LNCaP clone FGC (cell line): Measurements from ENCODE around the gene LIN28B.
"Not testable (repeated sequence)": the region's sequence is repeated elsewhere in the genome, so short reads cannot be mapped to it uniquely, and the experiment has no call there.

Experiments
- DNase-seq: peaks from one replicate; pipeline ENCODE4 v3.0.0-alpha.2; 2011; ENCODE audit warnings: low read depth
- H3K4me3 ChIP-seq: 2 replicates; pipeline ENCODE4 v1.5.1; 2011; ENCODE audit warnings: mild to moderate bottlenecking, low read depth, low read length, control low read depth
- CTCF ChIP-seq: IDR thresholded peaks from 2 replicates; pipeline ENCODE4 v1.5.1; 2012; ENCODE audit warnings: mild to moderate bottlenecking; ENCODE audit not compliant: control insufficient read depth, insufficient read depth; ENCODE audit errors: extremely low read depth

The LIN28B gene

GRCh38 chr6:104949206-104949605, 7.7 kb upstream of the LIN28B start:
- DNase-seq: no peak
- no peak for TF ChIP-seq CTCF

GRCh38 chr6:104951677-104952076, 5.2 kb upstream of the LIN28B start:
- H3K4me3 ChIP-seq: no peak overlapping the region
- no peak for TF ChIP-seq CTCF
- no peak for DNase-seq

More at GRCh38 chr6:104949206-104949605, 7.7 kb upstream of the LIN28B start:
- H3K4me3 ChIP-seq: no peak overlapping the region

- H3K4me3 ChIP-seq: no peak overlapping the region
- no peak for TF ChIP-seq CTCF
- no peak for DNase-seq
Observed at GRCh38 chr6:104952911-104953399, 4.0 kb upstream of the LIN28B start.

- H3K4me3 ChIP-seq, DNase-seq: not testable (repeated sequence)
Observed at GRCh38 chr6:104953400-104954189, 3.3 kb upstream of the LIN28B start.

GRCh38 chr6:104954190-104954797, 2.6 kb upstream of the LIN28B start:
- no peak for DNase-seq
- no peak for TF ChIP-seq CTCF
- no peak overlapping the region for H3K4me3 ChIP-seq

GRCh38 chr6:104955491-104955890, 1.4 kb upstream of the LIN28B start:
- TF ChIP-seq CTCF: no peak
- no peak for DNase-seq
- no peak overlapping the region for H3K4me3 ChIP-seq

- H3K4me3 ChIP-seq: no peak overlapping the region
- TF ChIP-seq CTCF: no peak
- no peak for DNase-seq
Observed at GRCh38 chr6:104955927-104956730, 778 bp upstream of the LIN28B start.
